Central memory CD8-positive, alpha-beta T cell (primary cell): ENCODE measurements around the gene ITSN2.

Source experiments
- ATAC-seq: fragments of 150-1000 bp; cut with Tn5 transposase; replicated peaks from 2 replicates; pipeline ENCODE4 v1.10.0; 2022; ENCODE audit warnings: mild to moderate bottlenecking, moderate FRiP score, moderate number of reproducible peaks; ENCODE audit not compliant: poor library complexity, severe bottlenecking; ENCODE audit errors: extremely low read depth
- DNase-seq, 2 donors: peaks; one replicate each; pipeline ENCODE4 v3.0.0; 2021; ENCODE audit warnings: low spot score in 2 of 2
- H3K27ac Mint-ChIP-seq: one replicate; pipeline ENCODE4 v1.8.0; 2022; ENCODE audit warnings: low read depth, mild to moderate bottlenecking, moderate library complexity, mixed read lengths
- H3K27me3 Mint-ChIP-seq: one replicate; pipeline ENCODE4 v1.8.0; 2022; ENCODE audit warnings: mixed read lengths
- H3K36me3 Mint-ChIP-seq: one replicate; pipeline ENCODE4 v1.8.0; 2022; ENCODE audit warnings: mild to moderate bottlenecking, moderate library complexity, mixed read lengths; ENCODE audit not compliant: insufficient read depth
- H3K4me1 Mint-ChIP-seq: one replicate; pipeline ENCODE4 v1.8.0; 2022; ENCODE audit warnings: mixed read lengths
- H3K4me3 Mint-ChIP-seq: one replicate; pipeline ENCODE4 v1.8.0; 2022; ENCODE audit warnings: mild to moderate bottlenecking, moderate library complexity, mixed read lengths
- H3K9me3 Mint-ChIP-seq: one replicate; pipeline ENCODE4 v1.8.0; 2022; ENCODE audit warnings: mixed read lengths

The ITSN2 gene

GRCh38 chr2:24272907-24273306 is 87.4 kb downstream of the ITSN2 start:
- Mint-ChIP-seq H3K27ac (no peak overlapping the region), H3K27me3 (no peaks in the 10 kb centered on the region), H3K4me3 (no peak overlapping the region), H3K9me3 (no peaks in the 10 kb centered on the region), H3K36me3 (peaks cover 31% of the 10 kb centered on the region), H3K4me1 (peaks cover 9% of the 10 kb centered on the region)
- ATAC-seq (no peak), DNase-seq (no peak)

- Mint-ChIP-seq H3K27ac (peak overlapping the region; percentile 30), H3K27me3 (no peaks in the 10 kb centered on the region), H3K36me3 (peaks cover 33% of the 10 kb centered on the region), H3K4me1 (peaks cover 9% of the 10 kb centered on the region), H3K9me3 (no peaks in the 10 kb centered on the region), H3K4me3 (no peak overlapping the region)
- ATAC-seq (no peak), DNase-seq (no peak)
Observed at GRCh38 chr2:24272161-24272802, 88.1 kb downstream of the ITSN2 start.

- peak overlapping the region; percentile 3 for H3K27ac Mint-ChIP-seq
- DNase-seq = no peak
- peaks cover 50% of the 10 kb centered on the region for H3K36me3 Mint-ChIP-seq
- no peak for ATAC-seq
- peaks cover 9% of the 10 kb centered on the region for H3K4me1 Mint-ChIP-seq
- no peaks in the 10 kb centered on the region for H3K9me3 Mint-ChIP-seq
- no peaks in the 10 kb centered on the region for H3K27me3 Mint-ChIP-seq
- no peak overlapping the region for H3K4me3 Mint-ChIP-seq
Observed at GRCh38 chr2:24269265-24269664, 91.1 kb downstream of the ITSN2 start.

GRCh38 chr2:24265212-24265611 is 95.1 kb downstream of the ITSN2 start:
- H3K9me3 Mint-ChIP-seq = no peaks in the 10 kb centered on the region
- H3K27ac Mint-ChIP-seq = peak overlapping the region; percentile 47
- no peaks in the 10 kb centered on the region for H3K27me3 Mint-ChIP-seq
- peaks cover 17% of the 10 kb centered on the region for H3K4me1 Mint-ChIP-seq
- no peak for DNase-seq
- no peak for ATAC-seq
- peaks cover 47% of the 10 kb centered on the region for H3K36me3 Mint-ChIP-seq
- H3K4me3 Mint-ChIP-seq = no peak overlapping the region

GRCh38 chr2:24262421-24262970 is 97.8 kb downstream of the ITSN2 start:
- peaks cover 8% of the 10 kb centered on the region for H3K4me1 Mint-ChIP-seq
- DNase-seq (no peak), ATAC-seq (no peak)
- H3K9me3 Mint-ChIP-seq = no peaks in the 10 kb centered on the region
- peak overlapping the region; percentile 30 for H3K27ac Mint-ChIP-seq
- H3K36me3 Mint-ChIP-seq = peaks cover 38% of the 10 kb centered on the region
- no peak overlapping the region for H3K4me3 Mint-ChIP-seq
- no peaks in the 10 kb centered on the region for H3K27me3 Mint-ChIP-seq

- ATAC-seq (no peak), DNase-seq (no peak)
- Mint-ChIP-seq H3K36me3 (peaks cover 41% of the 10 kb centered on the region), H3K4me3 (no peak overlapping the region), H3K9me3 (no peaks in the 10 kb centered on the region), H3K27me3 (no peaks in the 10 kb centered on the region), H3K27ac (no peak overlapping the region), H3K4me1 (peaks cover 8% of the 10 kb centered on the region)
Observed at GRCh38 chr2:24261441-24261840, 98.9 kb downstream of the ITSN2 start.

GRCh38 chr2:24259316-24259715 is 101.0 kb downstream of the ITSN2 start:
- Mint-ChIP-seq H3K4me3 (no peak overlapping the region), H3K27me3 (no peaks in the 10 kb centered on the region), H3K9me3 (no peaks in the 10 kb centered on the region), H3K27ac (no peak overlapping the region), H3K36me3 (peaks cover 31% of the 10 kb centered on the region), H3K4me1 (peaks cover 8% of the 10 kb centered on the region)
- DNase-seq (no peak), ATAC-seq (no peak)

GRCh38 chr2:24258718-24259117 is 101.6 kb downstream of the ITSN2 start:
- no peak overlapping the region for H3K4me3 Mint-ChIP-seq
- H3K36me3 Mint-ChIP-seq = peaks cover 29% of the 10 kb centered on the region
- no peaks in the 10 kb centered on the region for H3K27me3 Mint-ChIP-seq
- no peak for DNase-seq
- H3K9me3 Mint-ChIP-seq = no peaks in the 10 kb centered on the region
- ATAC-seq = no peak
- no peak overlapping the region for H3K27ac Mint-ChIP-seq
- H3K4me1 Mint-ChIP-seq = peaks cover 8% of the 10 kb centered on the region

- Mint-ChIP-seq H3K27ac (no peak overlapping the region), H3K4me1 (no peaks in the 10 kb centered on the region), H3K4me3 (no peak overlapping the region), H3K9me3 (no peaks in the 10 kb centered on the region), H3K27me3 (no peaks in the 10 kb centered on the region), H3K36me3 (peaks cover 47% of the 10 kb centered on the region)
- no peak for ATAC-seq
- no peak for DNase-seq
Observed at GRCh38 chr2:24253303-24253919, 106.9 kb downstream of the ITSN2 start.

- H3K36me3 Mint-ChIP-seq = peaks cover 54% of the 10 kb centered on the region
Observed at GRCh38 chr2:24247592-24247991, 112.7 kb downstream of the ITSN2 start.

GRCh38 chr2:24247164-24247563 is 113.2 kb downstream of the ITSN2 start:
- Mint-ChIP-seq H3K9me3 (no peaks in the 10 kb centered on the region), H3K27ac (no peak overlapping the region), H3K27me3 (no peaks in the 10 kb centered on the region), H3K4me3 (no peak overlapping the region), H3K36me3 (peaks cover 54% of the 10 kb centered on the region), H3K4me1 (no peaks in the 10 kb centered on the region)
- DNase-seq (no peak), ATAC-seq (no peak)

More at GRCh38 chr2:24247592-24247991, 112.7 kb downstream of the ITSN2 start:
- Mint-ChIP-seq H3K9me3 (no peaks in the 10 kb centered on the region), H3K4me3 (no peak overlapping the region), H3K27ac (no peak overlapping the region), H3K4me1 (no peaks in the 10 kb centered on the region), H3K27me3 (no peaks in the 10 kb centered on the region)
- DNase-seq = no peak
- no peak for ATAC-seq

GRCh38 chr2:24245986-24246776 is 114.2 kb downstream of the ITSN2 start:
- H3K4me1 Mint-ChIP-seq = no peaks in the 10 kb centered on the region
- H3K27me3 Mint-ChIP-seq = no peaks in the 10 kb centered on the region
- H3K36me3 Mint-ChIP-seq = peaks cover 51% of the 10 kb centered on the region
- DNase-seq (no peak), ATAC-seq (no peak)
- H3K9me3 Mint-ChIP-seq = no peaks in the 10 kb centered on the region
- H3K4me3 Mint-ChIP-seq = no peak overlapping the region
- no peak overlapping the region for H3K27ac Mint-ChIP-seq
